ENCODE results near the gene JAZF1.

JAZF1 gene

DNA sequence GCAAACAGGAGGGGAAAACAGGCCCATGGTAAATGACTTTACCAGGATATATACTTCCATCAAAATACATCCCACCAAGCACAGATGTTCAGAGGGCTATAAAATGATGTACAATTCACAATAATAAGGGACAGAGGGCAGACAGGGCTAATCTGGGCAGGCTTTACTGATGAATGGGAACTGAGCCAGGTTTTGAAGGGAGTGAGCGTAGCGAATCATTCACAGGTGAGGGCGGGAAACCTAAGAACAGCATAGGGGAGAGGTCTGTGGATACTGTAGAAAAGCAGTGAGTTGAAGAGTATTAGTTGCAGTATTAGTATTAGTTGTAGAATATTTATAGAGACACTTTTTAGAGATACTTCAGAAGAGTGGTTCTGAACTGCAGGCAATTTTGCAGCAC is 180.8 kb downstream of the JAZF1 start:
- DNase-seq: no peak

- DNase-seq: no peak
These were observed 182.2 kb downstream of the JAZF1 start for GRCh38 chr7:27998382-27998781.

GRCh38 chr7:27997188-27997707 is 183.3 kb downstream of the JAZF1 start:
- DNase-seq: no peak

DNA sequence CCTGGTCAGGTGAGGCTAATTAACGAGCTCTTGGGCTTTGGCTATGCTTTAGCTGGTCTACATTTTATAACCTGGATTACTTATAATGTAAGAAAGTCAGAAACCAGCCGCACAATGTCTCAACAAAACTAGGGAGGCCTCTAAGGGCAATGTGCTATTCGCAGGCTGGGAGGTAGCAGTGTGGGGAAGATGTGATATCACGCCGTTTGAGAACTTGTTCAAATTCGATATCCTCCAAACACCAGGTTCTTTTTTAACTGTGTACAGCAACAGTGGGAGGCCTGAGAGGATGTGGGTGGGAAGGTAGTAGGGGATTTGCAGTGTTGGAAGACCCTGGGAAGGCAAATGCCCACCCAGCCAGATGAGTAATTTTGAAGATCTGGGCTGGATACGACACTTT is 184.5 kb downstream of the JAZF1 start:
- no peak for DNase-seq

- DNase-seq: no peak
These were observed 185.4 kb downstream of the JAZF1 start for GRCh38 chr7:27995228-27995627.

DNA sequence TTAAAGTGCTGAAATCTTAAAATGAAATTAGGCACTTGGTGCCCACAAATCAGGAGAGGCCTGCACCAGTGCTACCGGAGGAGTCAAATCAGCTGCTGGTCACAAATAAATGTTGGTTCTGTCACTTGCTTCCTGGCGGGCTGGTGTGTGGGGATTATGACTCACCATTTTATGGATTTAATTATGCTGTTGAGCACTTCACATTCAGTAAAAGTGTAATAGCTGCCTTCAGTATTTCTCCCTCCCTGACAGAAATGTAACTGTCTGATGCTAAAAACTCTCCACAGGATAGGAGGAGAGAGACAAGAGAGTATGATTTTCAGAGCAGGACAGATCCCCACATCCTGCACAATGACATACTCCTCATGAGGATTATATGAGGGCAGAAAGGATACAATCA is 186.0 kb downstream of the JAZF1 start:
- no peak for DNase-seq

DNA sequence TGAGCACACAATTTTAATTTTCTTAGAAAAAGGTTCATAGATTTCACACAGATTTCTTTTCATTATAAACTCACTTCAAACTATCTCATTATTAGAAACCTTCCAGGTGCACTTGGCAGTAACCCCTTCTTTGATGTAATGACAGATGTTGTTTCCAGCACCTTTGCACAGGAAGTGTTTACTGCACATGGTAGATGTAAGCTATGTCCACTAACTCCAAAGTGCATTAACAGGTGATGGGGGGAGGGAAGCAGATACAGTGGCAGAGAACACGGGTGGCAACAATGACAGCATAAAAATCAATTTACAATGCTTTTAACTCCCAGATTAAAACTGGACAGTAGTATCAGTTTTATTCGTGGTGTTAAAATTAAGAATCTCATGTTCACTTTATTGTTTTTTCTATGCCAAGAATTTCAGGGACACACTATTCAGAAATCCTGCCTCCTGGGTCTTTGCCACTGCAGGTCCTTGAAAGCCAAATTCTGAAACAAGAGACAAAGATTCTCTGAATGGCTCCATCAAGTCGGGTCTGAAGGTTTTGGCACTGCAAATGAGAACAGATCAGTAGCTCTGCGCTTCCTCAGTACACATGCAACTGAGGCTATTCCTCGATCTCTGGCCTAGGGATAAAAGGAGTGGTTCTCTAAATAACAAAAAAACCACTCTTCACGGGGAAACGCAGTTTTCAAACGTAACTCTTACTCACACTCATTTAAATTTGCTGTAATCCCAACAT is 187.7 kb downstream of the JAZF1 start:
- DNase-seq: no peak

DNA sequence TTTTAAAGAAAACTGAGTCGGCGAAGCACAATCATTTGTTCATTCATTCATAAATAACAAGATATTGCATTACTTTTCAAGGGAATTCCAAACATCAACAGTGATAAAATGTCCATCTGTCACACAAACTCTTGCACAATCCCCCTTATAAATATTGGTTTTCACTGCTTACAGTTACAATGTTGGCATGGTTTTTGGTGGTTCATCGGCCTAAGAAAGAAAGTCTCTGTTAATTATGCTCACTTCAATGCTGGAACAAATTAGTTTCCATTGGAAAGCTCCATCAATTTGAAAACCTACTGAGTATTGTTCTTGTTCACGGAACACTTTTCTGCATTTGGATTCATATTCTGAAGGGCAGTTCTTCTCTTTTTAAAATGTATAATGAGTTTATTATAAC is 188.5 kb downstream of the JAZF1 start:
- no peak for DNase-seq

- no peak for DNase-seq
These were observed 189.5 kb downstream of the JAZF1 start for GRCh38 chr7:27991006-27991528.

GRCh38 chr7:27976531-27976930 is 204.1 kb downstream of the JAZF1 start:
- DNase-seq: no peak

DNA sequence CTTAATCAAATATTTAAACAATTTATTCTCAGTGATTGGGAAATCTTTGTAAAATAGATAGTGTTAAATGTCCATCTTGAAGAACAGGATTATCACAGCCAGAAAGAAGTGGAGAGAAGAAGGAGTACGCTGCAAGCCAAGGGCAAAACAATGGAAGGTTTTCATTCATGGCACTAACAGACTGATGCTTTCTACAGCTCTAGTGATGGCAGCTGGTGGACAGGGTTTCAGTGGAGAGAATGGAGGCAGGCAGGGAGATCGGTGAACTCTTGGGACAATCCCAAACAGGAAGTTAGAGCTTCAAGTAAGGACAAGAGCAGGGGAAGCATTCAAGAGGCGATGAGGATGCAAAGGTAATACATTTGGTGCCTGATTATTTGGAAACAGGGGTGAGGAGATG is 207.0 kb downstream of the JAZF1 start:
- DNase-seq: no peak

GRCh38 chr7:27972276-27972675 is 208.3 kb downstream of the JAZF1 start:
- DNase-seq: no peak

DNA sequence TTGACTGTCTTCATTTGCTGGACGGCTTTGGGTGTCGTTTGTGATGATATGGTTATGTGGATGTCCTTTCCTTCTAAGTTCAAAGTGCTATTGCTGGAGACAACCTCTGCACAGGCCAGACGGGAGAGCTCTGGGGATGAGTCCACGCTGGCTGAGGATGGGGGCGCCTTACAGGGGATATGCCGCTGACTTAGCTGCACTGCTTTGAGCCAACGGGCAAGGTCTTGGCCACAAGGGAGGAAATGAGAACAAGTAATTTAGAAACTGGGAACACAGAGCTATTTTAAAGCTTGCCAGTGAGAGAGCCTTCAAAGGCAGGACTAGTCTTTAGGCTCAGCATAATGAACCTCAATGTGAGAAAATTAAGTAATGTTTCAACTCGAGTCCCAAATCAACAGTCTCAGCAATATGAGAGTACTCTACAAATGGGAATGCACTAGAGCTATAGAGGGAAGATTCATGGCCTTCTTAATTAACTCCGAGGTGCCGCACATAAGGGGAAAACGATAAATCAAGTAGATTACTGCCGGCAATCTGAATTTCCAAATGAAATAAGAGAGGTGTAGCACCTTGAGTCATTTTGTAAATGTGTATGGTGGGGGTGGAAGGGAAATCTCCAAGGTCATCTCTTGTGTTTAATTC is 209.3 kb downstream of the JAZF1 start:
- DNase-seq: no peak

DNA sequence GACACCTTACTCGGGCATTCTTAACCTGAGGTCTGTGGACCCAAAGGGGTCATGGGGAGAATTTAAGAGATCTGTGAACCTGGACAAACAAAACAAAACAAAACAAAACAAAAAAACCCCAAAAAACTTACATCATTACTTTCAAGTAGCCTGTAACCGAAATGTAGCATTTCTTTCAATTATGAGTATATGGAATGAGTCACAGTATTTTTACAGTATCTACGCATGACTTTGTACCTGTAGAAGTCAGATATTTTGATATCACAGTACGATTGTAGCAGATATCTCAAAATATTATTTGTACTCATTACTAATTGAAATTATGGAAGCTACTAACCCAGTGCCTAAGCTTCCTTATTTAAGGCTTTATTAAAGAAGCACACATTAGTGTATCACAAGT is 210.2 kb downstream of the JAZF1 start:
- no peak for DNase-seq

GRCh38 chr7:27969346-27969745 is 211.2 kb downstream of the JAZF1 start:
- DNase-seq: no peak

- no peak for DNase-seq
These were observed 213.0 kb downstream of the JAZF1 start for GRCh38 chr7:27967639-27968038.

DNA sequence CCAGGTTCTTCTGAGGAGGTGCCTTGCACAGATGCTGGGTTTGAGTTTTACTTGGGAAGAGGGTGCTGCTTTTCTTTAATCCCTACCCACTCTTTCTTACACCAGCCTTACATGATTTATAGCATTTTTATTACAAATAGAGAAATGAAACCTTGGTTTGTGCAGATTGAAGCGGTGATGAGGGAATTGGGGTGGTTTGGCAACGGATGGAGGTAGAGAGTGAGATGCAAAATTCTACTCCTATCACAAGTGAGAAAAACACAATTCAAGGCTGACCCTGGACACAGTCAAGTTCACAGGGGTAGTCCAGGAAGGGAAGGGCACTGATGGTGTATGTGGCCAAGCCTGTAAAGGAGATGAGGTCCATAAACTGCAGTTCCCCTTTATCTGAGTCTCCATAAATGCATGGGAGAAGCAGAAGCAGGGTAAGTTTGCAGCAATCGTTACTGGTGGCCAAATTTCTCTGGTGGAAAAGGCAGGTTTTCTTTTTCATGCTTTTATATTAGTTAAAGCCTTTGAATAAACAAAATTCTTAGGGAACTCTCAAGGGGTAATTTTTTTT is 214.3 kb downstream of the JAZF1 start:
- DNase-seq: no peak

- no peak for DNase-seq
These were observed 214.9 kb downstream of the JAZF1 start for GRCh38 chr7:27965650-27966049.

GRCh38 chr7:27964820-27965219 is 215.8 kb downstream of the JAZF1 start:
- DNase-seq: no peak

- no peak for DNase-seq
These were observed 217.5 kb downstream of the JAZF1 start for GRCh38 chr7:27963056-27963455.

DNA sequence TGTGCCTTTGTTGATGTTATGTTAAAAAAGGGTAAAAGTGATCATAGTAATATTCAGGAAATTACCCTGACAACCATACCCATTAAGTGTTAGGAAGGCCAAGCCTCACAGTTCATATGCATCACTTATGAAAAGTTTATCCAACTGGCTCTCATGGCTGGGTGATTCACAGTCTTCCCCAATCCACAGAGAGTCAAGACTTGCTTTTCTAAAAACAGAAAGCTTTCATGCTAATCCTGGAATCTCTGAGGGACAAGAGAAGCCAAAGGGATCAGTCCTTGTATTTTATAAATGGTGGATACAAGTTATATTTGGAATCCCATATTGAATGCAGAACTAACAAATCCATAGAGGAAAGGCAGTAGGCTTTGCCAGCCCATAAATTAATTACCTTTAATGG is 218.3 kb downstream of the JAZF1 start:
- DNase-seq: no peak

- no peak for DNase-seq
These were observed 219.3 kb downstream of the JAZF1 start for GRCh38 chr7:27961255-27961654.

DNA sequence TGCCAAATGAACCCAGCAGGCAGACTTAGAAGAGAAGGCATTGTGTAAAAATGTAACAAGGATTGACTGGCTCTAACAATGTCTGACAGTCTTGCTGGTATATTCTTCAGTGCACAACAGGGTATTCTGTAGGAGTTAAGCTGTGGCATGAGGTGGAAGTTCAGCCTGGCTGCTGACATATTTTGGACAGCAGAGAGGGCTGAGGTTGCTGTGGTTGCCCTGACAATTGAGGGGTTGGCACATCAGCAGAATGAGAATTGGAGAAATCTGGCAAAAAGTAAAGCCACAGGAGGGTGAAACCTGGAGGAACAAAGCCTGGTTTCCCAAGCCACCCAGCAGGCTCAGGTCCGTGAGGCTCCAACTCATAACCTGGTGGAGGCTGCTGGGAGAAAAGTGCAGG is 220.2 kb downstream of the JAZF1 start:
- no peak for DNase-seq

- no peak for DNase-seq
These were observed 221.6 kb downstream of the JAZF1 start for GRCh38 chr7:27958933-27959548.

Measured in 8988T (cell line).